HepG2 (cell line): ENCODE data around the gene VENTX. TPM values are rescaled to one million over a fixed set of nuclear protein-coding genes. Genes with fewer than 3 reads are reported as not detected.
A peak's percentile ranks its signal among the peaks of the same experiment; 100 is the strongest.

ENCODE experiments used
- ARID2 ChIP-seq: sonication (generic); formaldehyde crosslinking; IDR thresholded peaks from 2 replicates; pipeline ENCODE4 v1.8.1; 2022; ENCODE audit warnings: mild to moderate bottlenecking, missing genetic modification reagents, borderline replicate concordance
- ARID4A ChIP-seq: sonication (generic); formaldehyde crosslinking; IDR thresholded peaks from 2 replicates; pipeline ENCODE4 v1.5.0; 2020; ENCODE audit warnings: mild to moderate bottlenecking, missing genetic modification reagents, borderline replicate concordance
- BCL6 ChIP-seq: IDR thresholded peaks from 2 replicates; pipeline ENCODE4 v1.6.1; 2016; ENCODE audit warnings: missing genetic modification reagents, missing compliant biosample characterization
- BORCS8-MEF2B ChIP-seq: sonication (generic); formaldehyde crosslinking; IDR thresholded peaks from 2 replicates; pipeline ENCODE4 v1.8.0; 2022; ENCODE audit warnings: mild to moderate bottlenecking, missing genetic modification reagents
- EZH2 ChIP-seq: conservative IDR thresholded peaks from 2 replicates; pipeline ENCODE4 v1.6.1; 2012; ENCODE audit warnings: mild to moderate bottlenecking, low read depth, low read length, moderate library complexity
- HMG20A ChIP-seq: IDR thresholded peaks from 2 replicates; pipeline ENCODE4 v1.6.1; 2016; ENCODE audit warnings: borderline replicate concordance
- HNRNPUL1 ChIP-seq: fragments of 200-400 bp; formaldehyde crosslinking; IDR thresholded peaks from 2 replicates; pipeline ENCODE4 v1.6.1; 2017; ENCODE audit warnings: low read depth, mild to moderate bottlenecking, low read length, moderate library complexity
- HOXA3 ChIP-seq: sonication (generic); formaldehyde crosslinking; IDR thresholded peaks from 2 replicates; pipeline ENCODE4 v1.5.0; 2020; ENCODE audit warnings: missing genetic modification reagents
- HOXA5 ChIP-seq: sonication (generic); formaldehyde crosslinking; IDR thresholded peaks from 2 replicates; pipeline ENCODE4 v1.4.0; 2020; ENCODE audit warnings: missing genetic modification reagents
- SIX1 ChIP-seq: sonication (generic); formaldehyde crosslinking; IDR thresholded peaks from 2 replicates; pipeline ENCODE4 v1.4.0; 2020; ENCODE audit warnings: missing genetic modification reagents, borderline replicate concordance
- ZBTB20 ChIP-seq: sonication (generic); formaldehyde crosslinking; IDR thresholded peaks from 2 replicates; pipeline ENCODE4 v1.8.1; 2023; ENCODE audit warnings: missing genetic modification reagents, low read depth, mild to moderate bottlenecking, borderline replicate concordance
- ZFP36L1 ChIP-seq: sonication (generic); formaldehyde crosslinking; IDR thresholded peaks from 2 replicates; pipeline ENCODE4 v1.8.0; 2022; ENCODE audit warnings: mild to moderate bottlenecking, missing genetic modification reagents, moderate library complexity
- ZNF12 ChIP-seq: sonication (generic); formaldehyde crosslinking; IDR thresholded peaks from 2 replicates; pipeline ENCODE4 v1.5.0; 2020; ENCODE audit warnings: missing genetic modification reagents
- ZNF333 ChIP-seq: sonication (generic); formaldehyde crosslinking; IDR thresholded peaks from 2 replicates; pipeline ENCODE4 v1.4.0; 2020; ENCODE audit warnings: mild to moderate bottlenecking, missing genetic modification reagents, borderline replicate concordance
- ZNF629 ChIP-seq: sonication (generic); formaldehyde crosslinking; conservative IDR thresholded peaks from 2 replicates; pipeline ENCODE4 v1.5.0; 2020; ENCODE audit warnings: missing genetic modification reagents
- ZNF776 ChIP-seq: sonication (generic); formaldehyde crosslinking; IDR thresholded peaks from 2 replicates; pipeline ENCODE4 v1.4.0; 2020; ENCODE audit warnings: mild to moderate bottlenecking, missing genetic modification reagents
- ZNF782 ChIP-seq: sonication (generic); formaldehyde crosslinking; IDR thresholded peaks from 2 replicates; pipeline ENCODE4 v1.4.0; 2020; ENCODE audit warnings: missing genetic modification reagents, mild to moderate bottlenecking, borderline replicate concordance
- ZNF788 ChIP-seq: sonication (generic); formaldehyde crosslinking; IDR thresholded peaks from 2 replicates; pipeline ENCODE4 v1.5.0; 2020; ENCODE audit warnings: mild to moderate bottlenecking, missing genetic modification reagents, borderline replicate concordance
- polyA plus RNA-seq, 8 experiments: library from polyadenylated mRNA; depleted of rRNA in 3 of 8; stranded (reverse) in 7 of 8; unstranded in 1 of 8; fragments of >200 nt; fragmentation: Illumina TruSeq in 4 of 8; extraction: Trizol in 4 of 8; gene quantifications; 2 replicates each; pipeline versions ENCODE4 v1.2.1 to v1.2.3, GENCODE V29; 2011 to 2016; ENCODE audit warnings: low read depth in 4 of 8, missing spikeins in 1 of 8, mixed read lengths in 1 of 8; ENCODE audit not compliant: insufficient read depth in 1 of 8
- total RNA-seq, 5 experiments: library from RNA; depleted of rRNA; stranded (reverse); fragments of >200 nt; fragmentation: Illumina TruSeq; extraction: Trizol; gene quantifications; 2 replicates each; pipeline ENCODE4 v1.2.3, GENCODE V29; 2016; ENCODE audit warnings: low read depth in 1 of 5
- TF ChIP-seq, protein P1 (sequence below): sonication (generic); formaldehyde crosslinking; IDR thresholded peaks from 2 replicates; pipeline ENCODE4 v1.4.0; 2020; ENCODE audit warnings: missing genetic modification reagents
- TF ChIP-seq, protein P2 (sequence below): fragments of 450-650 bp; IDR thresholded peaks from 2 replicates; pipeline ENCODE4 v1.6.1; 2017
- TF ChIP-seq, protein P3 (sequence below): sonication (generic); formaldehyde crosslinking; IDR thresholded peaks from 2 replicates; pipeline ENCODE4 v1.4.0; 2020; ENCODE audit warnings: missing genetic modification reagents, mild to moderate bottlenecking, borderline replicate concordance

The VENTX gene
- total and polyA plus RNA-seq, 2 of the 13 experiments (the other 11 are each of a cell fraction or from before 2014, with no cell fraction given) = not detected

DNA sequence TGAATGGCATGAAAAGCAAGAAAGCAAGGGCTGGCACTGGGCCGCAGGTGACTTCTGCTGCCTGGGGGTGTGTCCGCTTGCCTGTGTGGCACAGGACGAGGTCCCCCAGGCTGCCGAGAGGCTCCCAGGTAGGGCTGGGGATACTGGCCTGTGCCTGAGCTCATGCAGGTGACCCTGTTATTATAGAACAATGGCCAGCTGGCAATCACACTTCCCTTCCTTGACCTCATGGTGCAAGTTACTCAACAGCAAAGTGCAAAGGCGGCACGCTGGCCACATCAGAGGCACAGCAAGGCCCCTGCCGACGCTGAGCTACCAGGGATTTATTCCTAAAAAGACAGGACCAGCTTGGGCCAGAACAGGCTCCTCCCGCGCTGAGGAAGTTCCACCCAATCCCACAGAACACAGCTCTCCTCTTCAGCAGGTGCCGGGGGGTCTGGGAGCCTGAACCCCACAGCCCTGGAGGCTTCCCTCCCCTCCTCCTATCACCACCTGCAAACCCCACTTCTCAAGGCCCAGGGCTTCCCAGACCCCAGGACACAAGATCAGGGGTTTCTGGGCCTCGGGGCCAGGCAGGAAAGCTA is 40.4 kb downstream of the VENTX start (continued):
- TF ChIP-seq ARID4A (CRISPR knock-in tag) (no peak), BCL6 (CRISPR knock-in tag) (peak; percentile 98), ZNF776 (CRISPR knock-in tag) (no peak), ZBTB20 (no peak), ZNF788 (peak; percentile 32; the same call in 1 of the 2 replicates), ZNF333 (CRISPR knock-in tag) (no peak), HOXA5 (no peak), ARID2 (no peak), HMG20A (CRISPR knock-in tag) (peak; percentile 67; the same call in 1 of the 2 replicates), ZNF629 (CRISPR knock-in tag) (no peak), SIX1 (CRISPR knock-in tag) (no peak), HNRNPUL1 (no peak), EZH2 (no peak), ZNF12 (CRISPR knock-in tag) (no peak), HOXA3 (CRISPR knock-in tag) (peak; percentile 9; the same call in 1 of the 2 replicates), ZNF782 (no peak), BORCS8-MEF2B (CRISPR knock-in tag) (no peak), ZFP36L1 (CRISPR knock-in tag) (no peak)
- TF ChIP-seq, protein P1, sequence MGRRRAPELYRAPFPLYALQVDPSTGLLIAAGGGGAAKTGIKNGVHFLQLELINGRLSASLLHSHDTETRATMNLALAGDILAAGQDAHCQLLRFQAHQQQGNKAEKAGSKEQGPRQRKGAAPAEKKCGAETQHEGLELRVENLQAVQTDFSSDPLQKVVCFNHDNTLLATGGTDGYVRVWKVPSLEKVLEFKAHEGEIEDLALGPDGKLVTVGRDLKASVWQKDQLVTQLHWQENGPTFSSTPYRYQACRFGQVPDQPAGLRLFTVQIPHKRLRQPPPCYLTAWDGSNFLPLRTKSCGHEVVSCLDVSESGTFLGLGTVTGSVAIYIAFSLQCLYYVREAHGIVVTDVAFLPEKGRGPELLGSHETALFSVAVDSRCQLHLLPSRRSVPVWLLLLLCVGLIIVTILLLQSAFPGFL = no peak
- TF ChIP-seq, protein P2, sequence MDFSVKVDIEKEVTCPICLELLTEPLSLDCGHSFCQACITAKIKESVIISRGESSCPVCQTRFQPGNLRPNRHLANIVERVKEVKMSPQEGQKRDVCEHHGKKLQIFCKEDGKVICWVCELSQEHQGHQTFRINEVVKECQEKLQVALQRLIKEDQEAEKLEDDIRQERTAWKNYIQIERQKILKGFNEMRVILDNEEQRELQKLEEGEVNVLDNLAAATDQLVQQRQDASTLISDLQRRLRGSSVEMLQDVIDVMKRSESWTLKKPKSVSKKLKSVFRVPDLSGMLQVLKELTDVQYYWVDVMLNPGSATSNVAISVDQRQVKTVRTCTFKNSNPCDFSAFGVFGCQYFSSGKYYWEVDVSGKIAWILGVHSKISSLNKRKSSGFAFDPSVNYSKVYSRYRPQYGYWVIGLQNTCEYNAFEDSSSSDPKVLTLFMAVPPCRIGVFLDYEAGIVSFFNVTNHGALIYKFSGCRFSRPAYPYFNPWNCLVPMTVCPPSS = no peak
- TF ChIP-seq, protein P3, sequence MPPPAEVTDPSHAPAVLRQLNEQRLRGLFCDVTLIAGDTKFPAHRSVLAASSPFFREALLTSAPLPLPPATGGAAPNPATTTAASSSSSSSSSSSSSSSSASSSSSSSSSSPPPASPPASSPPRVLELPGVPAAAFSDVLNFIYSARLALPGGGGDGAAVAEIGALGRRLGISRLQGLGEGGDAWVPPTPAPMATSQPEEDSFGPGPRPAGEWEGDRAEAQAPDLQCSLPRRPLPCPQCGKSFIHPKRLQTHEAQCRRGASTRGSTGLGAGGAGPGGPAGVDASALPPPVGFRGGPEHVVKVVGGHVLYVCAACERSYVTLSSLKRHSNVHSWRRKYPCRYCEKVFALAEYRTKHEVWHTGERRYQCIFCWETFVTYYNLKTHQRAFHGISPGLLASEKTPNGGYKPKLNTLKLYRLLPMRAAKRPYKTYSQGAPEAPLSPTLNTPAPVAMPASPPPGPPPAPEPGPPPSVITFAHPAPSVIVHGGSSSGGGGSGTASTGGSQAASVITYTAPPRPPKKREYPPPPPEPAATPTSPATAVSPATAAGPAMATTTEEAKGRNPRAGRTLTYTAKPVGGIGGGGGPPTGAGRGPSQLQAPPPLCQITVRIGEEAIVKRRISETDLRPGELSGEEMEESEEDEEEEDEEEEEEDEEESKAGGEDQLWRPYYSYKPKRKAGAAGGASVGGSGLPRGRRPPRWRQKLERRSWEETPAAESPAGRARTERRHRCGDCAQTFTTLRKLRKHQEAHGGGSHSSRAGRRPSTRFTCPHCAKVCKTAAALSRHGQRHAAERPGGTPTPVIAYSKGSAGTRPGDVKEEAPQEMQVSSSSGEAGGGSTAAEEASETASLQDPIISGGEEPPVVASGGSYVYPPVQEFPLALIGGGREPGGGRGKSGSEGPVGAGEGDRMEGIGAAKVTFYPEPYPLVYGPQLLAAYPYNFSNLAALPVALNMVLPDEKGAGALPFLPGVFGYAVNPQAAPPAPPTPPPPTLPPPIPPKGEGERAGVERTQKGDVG (CRISPR knock-in tag) = no peak
